H1 (cell line): Measurements from ENCODE around the gene CD52. TPM values are rescaled to one million over a fixed set of nuclear protein-coding genes. Genes with fewer than 3 reads are reported as not detected.

Source experiments
- CTCF ChIA-PET: fragments of 300-600 bp; sonication (Branson Sonifier 250); formaldehyde crosslinking; loops from one replicate; lab custom pipeline; 2021; ENCODE audit not compliant: partially characterized antibody; lab: Charles Lee
- POLR2A ChIA-PET: fragments of 300-600 bp; sonication (Branson Sonifier 250); formaldehyde crosslinking; loops from one replicate; lab custom pipeline; 2021; ENCODE audit warnings: inconsistent platforms; ENCODE audit not compliant: partially characterized antibody; lab: Charles Lee
- DNase-seq, 2 experiments: peaks; one replicate each; pipeline versions ENCODE4 v3.0.0 to v3.0.0-alpha.2; 2010 to 2022; ENCODE audit warnings: low spot score in 2 of 2, low read depth in 1 of 2, mixed read lengths in 1 of 2
- FAIRE-seq: peaks from 2 replicates; lab custom pipeline; 2011; peaks lifted over from hg19 to GRCh38; lab: Jason Lieb, UNC
- H2AFZ ChIP-seq: 2 replicates; pipeline ENCODE4 v1.8.1; 2012; ENCODE audit warnings: low read length, inconsistent platforms
- H2AK5ac ChIP-seq: 2 replicates; pipeline ENCODE4 v1.6.1; 2013; ENCODE audit warnings: low read depth, low read length
- H2BK120ac ChIP-seq: replicated peaks from 2 replicates; pipeline ENCODE3; 2013; ENCODE audit warnings: low read depth, low read length, inconsistent platforms
- H2BK12ac ChIP-seq: 2 replicates; pipeline ENCODE4 v1.6.1; 2013; ENCODE audit warnings: low read depth, low read length
- H2BK15ac ChIP-seq: 2 replicates; pipeline ENCODE4 v1.6.1; 2013; ENCODE audit warnings: low read length
- H2BK20ac ChIP-seq: 2 replicates; pipeline ENCODE4 v1.6.1; 2013; ENCODE audit warnings: low read length
- H2BK5ac ChIP-seq: 2 replicates; pipeline ENCODE4 v1.6.1; 2013; ENCODE audit warnings: low read depth, low read length
- H3K14ac ChIP-seq: 2 replicates; pipeline ENCODE4 v1.6.1; 2013; ENCODE audit warnings: inconsistent platforms; ENCODE audit not compliant: insufficient read length
- H3K18ac ChIP-seq: 2 replicates; pipeline ENCODE4 v1.6.1; 2013; ENCODE audit warnings: low read length; ENCODE audit errors: extremely low read depth
- H3K23ac ChIP-seq: 2 replicates; pipeline ENCODE4 v1.6.1; 2013; ENCODE audit warnings: inconsistent platforms; ENCODE audit not compliant: insufficient read length
- H3K23me2 ChIP-seq: 2 replicates; pipeline ENCODE4 v1.6.1; 2013; ENCODE audit warnings: low read depth, low read length
- H3K27ac ChIP-seq: 2 replicates; pipeline ENCODE4 v1.6.1; 2011; ENCODE audit warnings: low read depth, low read length, inconsistent platforms
- H3K27me3 ChIP-seq, 4 experiments: replicated peaks in 1 of 4; 1 replicate in 1 of 4; 2 replicates in 3 of 4; pipeline versions ENCODE4 v1.6.1 to v1.8.1; 2011 to 2013; ENCODE audit warnings: low read length in 3 of 4, mild to moderate bottlenecking in 3 of 4, inconsistent platforms in 2 of 4, mixed read lengths in 2 of 4, moderate library complexity in 1 of 4; ENCODE audit not compliant: control insufficient read depth in 3 of 4, insufficient read depth in 3 of 4; ENCODE audit errors: extremely low read depth in 1 of 4
- H3K36me3 ChIP-seq, 4 experiments: 2 replicates each; pipeline versions ENCODE4 v1.6.1 to v1.8.1; 2011 to 2013; ENCODE audit warnings: mild to moderate bottlenecking in 4 of 4, low read length in 3 of 4, moderate library complexity in 2 of 4, control low read depth in 1 of 4, inconsistent platforms in 1 of 4; ENCODE audit not compliant: insufficient read depth in 4 of 4, control insufficient read depth in 2 of 4
- H3K4ac ChIP-seq: replicated peaks from 2 replicates; pipeline ENCODE3; 2013; ENCODE audit warnings: low read length, low read depth, mixed read lengths, inconsistent platforms; ENCODE audit not compliant: insufficient read length
- H3K4me1 ChIP-seq, 4 experiments: replicated peaks in 1 of 4; 1 replicate in 1 of 4; 2 replicates in 3 of 4; pipeline versions ENCODE4 v1.6.1 to v1.8.1; 2011 to 2013; ENCODE audit warnings: low read length in 3 of 4, inconsistent platforms in 2 of 4, mixed read lengths in 1 of 4; ENCODE audit not compliant: insufficient read depth in 4 of 4, control insufficient read depth in 3 of 4
- H3K4me2 ChIP-seq, 2 experiments: 2 replicates each; pipeline versions ENCODE4 v1.6.1 to v1.8.1; 2011 to 2013; ENCODE audit warnings: low read depth in 2 of 2, low read length in 2 of 2, control low read depth in 1 of 2, inconsistent platforms in 1 of 2, mild to moderate bottlenecking in 1 of 2; ENCODE audit not compliant: insufficient read depth in 1 of 2
- H3K4me3 ChIP-seq, 4 experiments: fragments of 200-600, 300-600 bp in 1 of 4; sonication (generic), shearing (Covaris generic), sonication (Bioruptor Twin) in 1 of 4; 2 replicates each; pipeline versions ENCODE4 v1.5.1 to v1.8.1; 2011 to 2016; ENCODE audit warnings: low read length in 4 of 4, low read depth in 3 of 4, control low read depth in 2 of 4, inconsistent platforms in 2 of 4, mild to moderate bottlenecking in 2 of 4, mixed read lengths in 1 of 4, moderate library complexity in 1 of 4; ENCODE audit not compliant: insufficient read depth in 2 of 4; ENCODE audit errors: extremely low read depth in 1 of 4
- H3K56ac ChIP-seq: replicated peaks from 2 replicates; pipeline ENCODE3; 2013; ENCODE audit warnings: low read depth, mild to moderate bottlenecking, mixed read lengths, low read length, inconsistent platforms; ENCODE audit not compliant: insufficient read length
- H3K79me1 ChIP-seq: 2 replicates; pipeline ENCODE4 v1.6.1; 2013; ENCODE audit warnings: low read depth, low read length, control low read depth
- H3K79me2 ChIP-seq, 2 experiments: 2 replicates each; pipeline versions ENCODE4 v1.6.1 to v1.8.1; 2012 to 2013; ENCODE audit warnings: low read length in 2 of 2, mild to moderate bottlenecking in 2 of 2, inconsistent platforms in 1 of 2; ENCODE audit not compliant: insufficient read depth in 2 of 2, control insufficient read depth in 1 of 2
- H3K9ac ChIP-seq, 4 experiments: replicated peaks in 1 of 4; 1 replicate in 1 of 4; 2 replicates in 3 of 4; pipeline versions ENCODE4 v1.6.1 to v1.8.1; 2011 to 2013; ENCODE audit warnings: low read depth in 3 of 4, low read length in 3 of 4, control low read depth in 2 of 4, mild to moderate bottlenecking in 2 of 4, moderate library complexity in 2 of 4, inconsistent platforms in 1 of 4; ENCODE audit errors: extremely low read depth in 1 of 4
- H3K9me3 ChIP-seq, 2 experiments: 2 replicates each; pipeline versions ENCODE4 v1.6.1 to v1.8.1; 2012 to 2013; ENCODE audit warnings: mild to moderate bottlenecking in 2 of 2, moderate library complexity in 2 of 2, control low read depth in 1 of 2, inconsistent platforms in 1 of 2, low read depth in 1 of 2, low read length in 1 of 2, mixed read lengths in 1 of 2; ENCODE audit not compliant: insufficient read depth in 2 of 2
- H4K20me1 ChIP-seq, 2 experiments: replicated peaks in 1 of 2; 2 replicates each; pipeline versions ENCODE3 to v1.8.1; 2011 to 2013; ENCODE audit warnings: inconsistent platforms in 2 of 2, low read length in 2 of 2, mild to moderate bottlenecking in 1 of 2; ENCODE audit not compliant: insufficient read depth in 2 of 2, control insufficient read depth in 1 of 2
- H4K5ac ChIP-seq: 2 replicates; pipeline ENCODE4 v1.6.1; 2013; ENCODE audit warnings: low read length, low read depth, mixed read lengths, inconsistent platforms; ENCODE audit not compliant: insufficient read length
- H4K8ac ChIP-seq: 2 replicates; pipeline ENCODE4 v1.8.0; 2013; ENCODE audit warnings: mild to moderate bottlenecking, moderate library complexity, low read length, inconsistent platforms; ENCODE audit not compliant: insufficient read depth; ENCODE audit errors: extremely low read depth
- H4K91ac ChIP-seq: replicated peaks from 2 replicates; pipeline ENCODE3; 2013; ENCODE audit warnings: low read length, mixed read lengths, inconsistent platforms; ENCODE audit not compliant: insufficient read length
- ATF3 ChIP-seq: IDR thresholded peaks from 2 replicates; pipeline ENCODE4 v1.6.1; 2011; ENCODE audit warnings: low read depth, mild to moderate bottlenecking, low read length; ENCODE audit not compliant: insufficient read depth
- TBP ChIP-seq: IDR thresholded peaks from 2 replicates; pipeline ENCODE4 v1.6.1; 2011; ENCODE audit warnings: low read depth, low read length, improper control_type of control experiment
- WGBS, 2 experiments: shearing (Covaris generic) in 1 of 2; methylation state at CpG; one replicate each; pipeline versions ENCODE4 v1.1.6 to v1.1.7; 2013 to 2015; ENCODE audit warnings: low lambda C conversion rate in 2 of 2, mixed read lengths in 2 of 2, inconsistent platforms in 1 of 2, low coverage in 1 of 2, missing lambda C conversion rate in 1 of 2; ENCODE audit not compliant: insufficient replicate concordance in 2 of 2, insufficient coverage in 1 of 2, insufficient read length in 1 of 2; ENCODE audit errors: extremely low coverage in 1 of 2, missing lambda C conversion rate in 1 of 2; 5-methylcytosine and 5-hydroxymethylcytosine counted together
- polyA plus RNA-seq, 7 experiments: library from polyadenylated mRNA; depleted of rRNA in 3 of 7; stranded (reverse) in 5 of 7; unstranded in 2 of 7; fragments of >200 nt in 5 of 7; fragments of 200-250 nt in 2 of 7; gene quantifications; 1 replicate in 5 of 7; 2 replicates in 1 of 7; 4 replicates in 1 of 7; pipeline versions ENCODE4 v1.2.1 to v1.2.3, GENCODE V29; 2011 to 2013; ENCODE audit warnings: missing spikeins in 2 of 7, mixed read lengths in 2 of 7
- total RNA-seq: library from RNA; stranded (reverse); fragmentation: NEBNext Ultra II Directional; extraction: Animal tissue kit (Norgen Biotek cat#: 25700); gene quantifications from 2 replicates; pipeline ENCODE4 v1.2.1, GENCODE V29; 2021

Gene CD52
- total and polyA plus RNA-seq, 2 of the 8 experiments (the other 6 are each of a cell fraction or from before 2014, with no cell fraction given) = 2.4 to 3.1 TPM

GRCh38 chr1:26317146-26317545 lies 612 bp upstream of the CD52 start:
- Histone ChIP-seq H3K4me3 (no peak overlapping the region), H2BK5ac (no peak overlapping the region), H4K8ac (no peak overlapping the region), H4K5ac (no peak overlapping the region), H3K9ac (no peak overlapping the region), H3K4me1 (peaks cover 4 to 16% (median 8%) of the 10 kb centered on the region in 4 experiments), H3K36me3 (peaks cover 0 to 3% (median 1%) of the 10 kb centered on the region in 4 experiments; a peak in 2 of 8 replicates), H2BK120ac (no peak overlapping the region), H3K23me2 (no peaks in the 10 kb centered on the region), H3K14ac (no peak overlapping the region), H3K18ac (no peak overlapping the region), H3K79me1 (no peaks in the 10 kb centered on the region), H3K9me3 (no peaks in the 10 kb centered on the region), H2AFZ (no peak overlapping the region), H3K27ac (no peak overlapping the region), H4K20me1 (no peaks in the 10 kb centered on the region), H3K23ac (no peak overlapping the region), H2BK20ac (no peak overlapping the region), H2BK15ac (no peak overlapping the region), H3K4ac (no peak overlapping the region), H4K91ac (no peak overlapping the region), H3K79me2 (no peaks in the 10 kb centered on the region), H2AK5ac (no peak overlapping the region), H3K56ac (no peak overlapping the region), H3K4me2 (no peak overlapping the region), H2BK12ac (no peak overlapping the region), H3K27me3 (no peaks in the 10 kb centered on the region)
- DNase-seq (no peak), FAIRE-seq (no peak)
- ChIA-PET CTCF (interaction anchor here (0.8 to 57.0 kb wide), 8 partner anchors 24 to 127 kb away, joined by 3 to 1530 read pairs (median 4); partner anchors contain the start of genes CATSPER4, CEP85, SH3BGRL3 and UBXN11), POLR2A (interaction anchor here (0.7 to 5.0 kb wide), 13 partner anchors 10 to 155 kb away, joined by 3 to 29 read pairs (median 9); partner anchors contain the start of genes HMGN2, LIN28A, SH3BGRL3 and UBXN11)
- 90% methylated on average over 2 of the region's 2 CpGs; no CpG with 5 or more reads in 1 of the 2 experiments for WGBS, 2 experiments
- TF ChIP-seq TBP (no peak), ATF3 (no peak)
